Stimulated activated CD8-positive, alpha-beta memory T cell treated with anti-CD3 and anti-CD28 coated beads, Interleukin-7, amount 100 ng/mL, for 1 hour (primary cell): ENCODE results near the gene PROCA1.
"Not testable (repeated sequence)": the region's sequence is repeated elsewhere in the genome, so short reads cannot be mapped to it uniquely, and the experiment has no call there.

Experiments
- DNase-seq, 2 donors: peaks; one replicate each; pipeline ENCODE4 v3.0.0-alpha.2; 2020; ENCODE audit warnings: low read depth in 2 of 2

Gene PROCA1

DNA sequence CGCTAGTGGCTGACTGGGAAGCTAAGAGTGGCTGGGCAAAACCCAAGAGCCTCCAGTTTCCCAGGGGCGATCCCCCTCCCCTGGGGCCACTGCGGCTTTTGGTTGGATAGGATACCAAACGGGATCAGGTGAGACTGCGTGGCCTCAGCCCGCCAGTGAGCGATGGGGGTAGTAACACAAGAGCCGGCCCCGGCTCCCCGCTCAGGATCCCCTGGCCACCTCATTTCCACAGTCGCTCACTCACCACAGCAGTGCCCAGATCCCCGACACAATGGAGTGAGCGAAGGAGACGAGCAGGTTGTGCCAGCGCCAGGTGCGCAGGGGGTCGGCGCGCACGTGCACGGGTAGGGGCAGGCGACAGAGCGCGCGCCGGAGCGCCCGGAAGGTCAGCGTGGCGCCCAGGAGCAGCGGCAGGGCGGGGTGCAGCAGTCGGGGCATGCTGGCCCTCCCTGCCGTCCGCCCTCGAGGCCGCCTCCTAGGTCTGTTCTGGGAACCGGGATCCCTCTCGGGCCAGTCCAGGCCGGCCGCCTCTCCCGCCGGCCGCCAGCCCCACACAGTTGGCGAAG is 14.1 kb upstream of the PROCA1 start:
- DNase-seq: no peak

DNA sequence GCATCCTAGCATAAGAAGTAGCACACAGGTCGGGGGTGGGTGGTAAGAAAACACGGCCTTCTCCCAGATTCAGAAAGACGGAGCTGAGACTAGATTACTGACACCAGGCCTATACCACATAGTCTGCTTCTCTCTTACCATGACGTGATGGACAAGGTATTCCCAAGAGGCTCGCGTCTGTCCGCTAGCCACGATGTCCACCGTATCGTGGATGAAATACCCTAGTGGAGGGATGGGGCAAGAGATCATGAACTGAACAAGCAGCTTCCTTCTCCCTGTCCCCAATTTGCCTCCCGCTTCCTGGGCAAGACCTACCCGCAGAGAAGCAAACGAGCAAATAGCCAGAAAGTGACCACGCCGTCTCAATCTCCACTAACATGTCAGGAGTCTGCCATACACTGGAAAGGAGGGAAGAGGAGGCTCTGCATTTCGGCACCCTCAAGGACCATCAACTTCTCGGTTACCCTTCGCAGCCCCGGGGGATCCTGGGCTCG is 13.5 kb upstream of the PROCA1 start:
- DNase-seq: no peak

DNA sequence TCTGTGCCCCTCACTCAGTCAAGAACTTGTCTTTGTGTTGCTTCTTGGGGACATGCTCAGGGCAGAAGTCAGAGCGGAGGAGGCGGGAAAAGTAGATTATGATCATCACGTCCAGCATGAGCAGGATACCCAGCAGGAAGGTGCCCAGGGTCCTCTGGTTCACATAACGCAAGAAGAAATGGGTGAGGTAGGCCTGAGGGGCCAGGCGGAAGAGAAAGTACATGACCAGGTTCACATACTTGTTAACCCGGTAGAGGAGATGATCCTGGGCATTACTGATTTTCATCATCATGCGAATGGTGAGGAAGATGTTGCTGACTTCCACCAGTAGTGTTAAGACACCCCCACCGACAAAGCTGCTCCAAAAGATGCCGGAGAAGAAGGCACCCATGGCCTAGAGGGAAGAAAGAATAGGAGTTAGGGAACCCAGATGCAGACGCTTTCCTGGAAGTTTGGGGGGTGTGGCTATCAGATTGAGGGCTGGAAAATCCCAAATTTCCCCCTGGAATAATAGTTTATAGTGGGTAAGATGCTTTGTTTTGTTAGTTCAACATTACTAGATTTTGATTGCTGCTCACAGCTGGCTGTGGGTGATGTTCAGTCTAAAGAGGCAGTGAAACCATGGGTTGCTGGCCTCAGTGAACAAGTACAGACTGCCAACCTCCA is 12.9 kb upstream of the PROCA1 start:
- no peak for DNase-seq

DNA sequence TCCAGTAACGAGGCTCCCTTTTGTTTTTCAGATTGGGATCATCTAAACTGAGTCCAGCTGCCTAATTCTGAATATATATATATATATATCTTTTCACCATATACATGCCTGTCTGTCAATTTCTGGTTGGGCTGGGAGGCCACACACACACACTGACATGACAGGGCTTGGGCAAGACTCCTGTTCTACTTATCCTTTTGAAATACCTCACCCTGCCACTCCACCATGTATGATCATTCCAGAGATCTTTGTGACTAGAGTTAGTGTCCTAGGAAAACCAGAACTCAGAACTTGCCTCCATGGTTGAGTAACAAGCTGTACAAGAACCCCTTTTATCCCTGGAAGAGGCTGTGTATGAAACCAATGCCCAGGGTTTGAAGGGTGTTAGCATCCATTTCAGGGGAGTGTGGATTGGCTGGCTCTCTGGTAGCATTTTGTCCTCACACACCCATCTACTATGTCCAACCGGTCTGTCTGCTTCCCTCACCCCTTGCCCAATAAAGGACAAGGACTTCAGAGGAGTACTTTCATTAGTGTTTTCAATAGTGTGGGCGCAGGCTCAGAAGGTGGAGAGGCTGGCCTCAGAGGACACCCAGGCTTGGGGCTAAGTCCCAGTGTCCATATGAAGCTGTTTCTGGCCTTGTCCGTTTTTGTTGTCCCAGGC is 12.3 kb upstream of the PROCA1 start:
- DNase-seq: not testable (repeated sequence)

DNA sequence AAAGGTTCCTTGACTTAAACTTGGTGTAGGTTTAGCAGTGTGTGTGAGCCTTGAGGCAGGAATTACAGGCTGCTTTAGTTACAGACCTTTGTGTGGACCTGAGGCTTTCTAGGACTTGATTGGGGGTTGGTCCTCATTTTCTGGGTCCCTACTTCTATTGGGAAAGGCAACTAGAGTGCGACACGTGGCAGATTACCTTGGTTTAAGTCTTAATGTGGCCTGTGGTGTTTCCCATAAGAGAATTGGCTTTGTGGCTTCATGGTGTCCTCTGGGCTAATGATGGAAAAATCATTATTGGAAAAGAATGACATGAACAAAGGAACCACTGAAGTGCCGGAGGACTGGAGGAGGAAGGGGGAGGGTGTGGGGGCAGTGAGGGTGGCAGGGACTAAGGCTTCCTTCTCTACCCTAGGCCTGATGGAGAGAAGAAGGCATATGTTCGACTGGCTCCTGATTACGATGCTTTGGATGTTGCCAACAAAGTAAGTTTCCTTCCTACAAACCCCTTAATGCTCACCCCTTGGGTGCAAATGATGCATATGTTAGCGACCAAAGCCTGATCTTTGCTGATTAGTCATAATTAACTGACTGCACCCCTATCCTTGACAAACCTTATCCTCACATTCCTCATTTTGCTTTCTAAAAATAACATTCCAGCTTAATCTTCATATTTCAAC is 11.6 kb upstream of the PROCA1 start:
- no peak for DNase-seq

DNA sequence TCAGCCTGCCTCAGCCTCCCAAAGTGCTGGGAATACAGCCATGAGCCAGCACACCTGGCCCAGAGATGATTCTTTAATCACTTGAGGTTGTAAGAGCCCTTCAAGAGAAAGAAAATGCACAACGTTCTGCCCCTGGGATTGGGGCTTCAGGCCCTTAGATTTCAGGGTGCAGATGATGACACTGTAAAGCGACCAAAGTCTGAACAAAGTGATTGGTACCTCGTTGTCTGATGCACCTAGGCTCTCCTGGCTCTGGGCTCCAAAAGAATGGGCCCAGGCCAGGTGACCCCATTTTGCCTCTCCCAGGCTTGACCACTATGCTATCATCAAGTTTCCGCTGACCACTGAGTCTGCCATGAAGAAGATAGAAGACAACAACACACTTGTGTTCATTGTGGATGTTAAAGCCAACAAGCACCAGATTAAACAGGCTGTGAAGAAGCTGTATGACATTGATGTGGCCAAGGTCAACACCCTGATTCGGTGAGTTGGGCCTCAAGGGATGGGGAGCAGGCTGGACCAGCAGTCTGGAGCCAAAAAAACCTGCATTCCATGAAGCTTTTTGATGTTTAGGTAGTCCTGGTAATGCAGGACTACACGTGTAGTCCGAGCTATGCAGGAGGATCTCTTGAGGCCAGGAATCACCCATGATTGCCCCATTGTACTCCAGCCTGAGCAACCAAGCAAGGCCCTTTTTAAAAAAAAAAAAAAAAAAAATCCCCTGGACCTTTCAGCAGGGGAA is 10.9 kb upstream of the PROCA1 start:
- no peak for DNase-seq

DNA sequence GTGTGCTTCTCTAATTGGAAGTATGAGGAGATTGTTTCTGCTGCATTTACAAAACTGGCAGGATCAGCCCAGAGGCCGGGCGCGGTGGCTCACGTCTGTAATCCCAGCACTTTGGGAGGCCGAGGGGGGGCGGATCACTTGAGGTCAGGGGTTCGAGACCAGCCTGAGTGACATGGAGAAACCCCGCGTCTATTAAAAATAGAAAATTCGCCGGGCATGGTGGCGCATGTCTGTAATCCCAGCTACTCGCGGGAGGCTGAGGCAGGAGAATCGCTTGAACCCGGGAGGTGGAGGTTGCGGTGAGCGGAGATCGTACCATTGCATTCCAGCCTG is 9.3 kb upstream of the PROCA1 start:
- not testable (repeated sequence) for DNase-seq

DNA sequence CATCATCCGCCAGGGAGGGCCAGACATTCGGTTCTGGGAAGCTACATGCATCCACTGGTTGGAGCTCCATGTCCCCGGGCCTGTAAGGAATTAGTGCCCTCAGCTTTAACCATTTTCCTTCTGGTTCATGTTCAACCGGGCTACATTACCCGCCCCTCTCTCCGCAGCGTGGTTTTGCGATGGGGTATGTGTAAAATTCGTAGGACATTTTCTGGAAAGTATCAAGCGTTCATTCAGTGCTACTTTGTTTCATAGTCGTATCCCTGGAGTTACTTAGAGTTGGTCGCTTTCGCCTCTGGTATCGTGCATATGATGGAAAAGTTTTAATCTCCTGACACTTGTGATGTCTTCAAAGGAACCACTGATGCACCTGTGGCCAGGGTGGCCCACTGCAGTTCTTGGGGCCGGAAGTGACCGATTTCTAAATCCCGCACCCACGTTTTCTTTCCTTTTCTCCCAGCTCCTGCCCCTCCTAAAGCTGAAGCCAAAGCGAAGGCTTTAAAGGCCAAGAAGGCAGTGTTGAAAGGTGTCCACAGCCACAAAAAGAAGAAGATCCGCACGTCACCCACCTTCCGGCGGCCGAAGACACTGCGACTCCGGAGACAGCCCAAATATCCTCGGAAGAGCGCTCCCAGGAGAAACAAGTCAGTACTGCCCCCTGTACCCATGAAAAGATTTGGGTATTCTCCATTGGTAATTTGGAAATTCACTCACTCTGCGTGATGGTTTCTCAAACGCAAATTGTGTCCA is 8.7 kb upstream of the PROCA1 start:
- no peak for DNase-seq

DNA sequence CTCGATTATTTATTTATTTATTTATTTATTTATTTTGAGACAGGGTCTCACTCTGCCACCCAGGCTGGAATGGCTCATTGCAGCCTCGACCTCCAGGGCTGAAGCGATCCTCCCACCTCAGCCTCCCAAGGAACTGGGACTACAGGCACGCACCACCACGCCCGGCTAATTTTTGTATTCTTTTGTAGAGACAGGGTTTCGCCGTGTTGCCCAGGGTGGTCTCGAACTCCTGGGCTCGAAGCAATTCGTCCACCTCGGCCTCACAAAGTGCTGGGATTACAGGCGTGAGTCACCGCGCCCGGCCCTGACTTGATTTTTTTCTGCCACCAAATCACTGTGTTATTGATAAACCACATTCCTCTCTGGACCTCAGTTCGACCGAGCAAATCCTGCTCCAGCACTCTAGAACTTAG is 7.3 kb upstream of the PROCA1 start:
- DNase-seq: no peak

DNA sequence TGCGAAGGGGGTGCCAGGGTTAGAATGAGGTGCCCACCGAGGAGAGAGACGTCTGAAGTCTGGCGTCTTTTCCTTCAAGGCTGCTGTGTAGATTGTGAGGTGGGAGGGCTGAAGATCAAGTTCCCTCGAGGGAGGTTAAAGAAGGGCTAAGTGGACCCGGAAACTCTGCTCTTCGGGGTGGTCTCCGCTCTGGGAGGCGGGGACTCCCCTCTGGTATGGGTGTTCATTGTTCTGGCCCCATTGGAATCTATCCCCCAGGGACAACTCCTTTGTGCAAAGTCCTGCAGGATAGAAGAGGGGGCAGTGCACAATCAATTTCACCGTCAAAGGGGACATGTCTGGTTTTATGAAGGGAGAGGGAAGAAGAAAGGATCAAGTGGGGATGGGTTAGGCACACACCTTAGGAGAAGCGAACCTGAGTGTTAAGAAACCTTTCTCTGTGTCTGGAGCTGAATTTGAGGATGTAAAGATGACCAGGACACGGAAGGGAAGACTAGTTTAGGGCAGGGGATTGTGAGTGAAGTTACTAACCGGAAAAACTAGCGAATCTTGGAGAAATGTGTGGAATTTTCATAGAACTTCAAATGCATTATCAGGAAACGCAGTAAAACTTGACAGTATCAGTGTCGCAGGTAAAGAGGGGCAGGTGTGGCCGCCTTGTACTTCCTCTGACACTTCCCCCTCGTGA is 6.8 kb upstream of the PROCA1 start:
- DNase-seq: no peak

DNA sequence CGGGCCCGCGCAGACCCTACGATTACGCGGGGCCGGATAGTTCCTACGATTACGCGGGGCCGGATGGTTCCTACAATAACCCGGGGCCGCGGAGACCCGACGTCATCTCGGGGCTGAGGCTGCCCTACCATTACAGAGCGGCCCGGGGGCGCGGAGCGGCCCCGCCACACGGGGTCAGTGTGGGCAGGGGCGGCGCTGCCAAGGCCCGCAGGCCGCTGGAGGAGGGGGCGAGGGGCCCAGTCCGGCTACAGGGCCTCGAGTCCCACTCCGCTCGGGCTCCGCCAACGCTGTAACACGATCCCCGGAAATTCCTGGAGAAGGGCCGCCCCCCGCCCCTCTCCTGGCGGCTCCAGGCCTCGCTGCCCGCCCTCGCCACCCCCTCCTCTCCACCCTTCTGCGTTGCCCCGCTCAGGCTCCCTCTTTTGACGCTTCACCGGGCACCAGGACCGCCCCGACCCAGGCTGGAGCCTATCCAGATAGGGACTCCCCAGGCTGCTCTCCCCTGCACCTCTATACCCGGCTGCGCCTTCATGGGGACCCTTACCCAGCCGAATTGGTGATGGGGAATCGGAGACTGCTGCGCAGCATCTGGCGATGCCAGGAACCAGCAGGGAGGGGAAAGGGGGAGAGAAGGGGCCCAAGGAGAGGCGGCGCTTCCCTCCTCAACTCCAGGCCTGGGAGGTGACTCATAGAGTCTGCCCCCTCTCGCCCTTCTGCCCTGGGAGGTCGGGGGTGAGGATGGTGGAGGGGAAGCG is 6.1 kb upstream of the PROCA1 start, which contains the start of gene RAB34:
Gene RAB34, minus strand, starts transcription at position 291 of the 755 bp plus-strand sequence. CDS start 602 bp downstream, outside the sequence.
- DNase-seq: no peak

DNA sequence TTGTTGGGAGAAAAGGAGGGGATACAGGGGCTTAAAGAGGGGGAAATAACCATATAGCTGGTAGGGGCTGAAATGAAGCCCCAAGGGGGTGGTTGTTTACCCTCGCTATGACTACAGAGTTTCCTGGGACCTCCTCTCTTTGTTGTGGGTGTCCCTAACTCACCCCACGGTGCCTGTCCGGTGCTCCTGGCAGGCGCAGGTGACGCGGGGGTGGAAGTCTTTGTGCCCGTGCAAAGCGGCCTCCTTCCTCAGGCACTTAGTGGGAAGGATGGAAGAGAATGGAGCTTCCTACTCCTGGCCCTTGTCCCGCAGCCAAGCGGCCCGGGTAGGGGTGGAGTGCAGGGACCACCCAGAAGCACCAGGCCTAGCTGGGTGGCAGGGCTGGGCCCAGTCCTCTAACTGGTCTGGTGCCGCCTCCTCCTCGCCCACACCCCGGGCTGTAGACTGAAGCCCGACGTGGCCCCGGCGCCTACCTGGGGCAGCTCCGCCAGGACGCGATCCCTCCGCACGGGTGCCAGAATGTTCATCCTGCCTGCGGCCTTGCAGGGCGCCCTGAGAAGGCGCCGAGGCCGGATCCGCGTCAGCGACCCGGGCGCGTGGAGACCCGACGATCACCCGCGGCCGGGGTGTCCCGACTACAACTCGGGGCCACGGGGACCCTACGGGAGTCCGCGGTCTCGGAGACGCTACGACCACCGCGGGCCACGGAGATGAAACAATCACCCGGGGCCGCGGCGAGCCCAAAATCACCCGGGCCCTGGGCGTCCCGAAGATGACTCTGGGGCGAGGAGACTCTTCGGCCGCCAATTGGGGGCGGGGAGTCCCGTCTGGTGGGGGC is 5.3 kb upstream of the PROCA1 start:
- DNase-seq: no peak

DNA sequence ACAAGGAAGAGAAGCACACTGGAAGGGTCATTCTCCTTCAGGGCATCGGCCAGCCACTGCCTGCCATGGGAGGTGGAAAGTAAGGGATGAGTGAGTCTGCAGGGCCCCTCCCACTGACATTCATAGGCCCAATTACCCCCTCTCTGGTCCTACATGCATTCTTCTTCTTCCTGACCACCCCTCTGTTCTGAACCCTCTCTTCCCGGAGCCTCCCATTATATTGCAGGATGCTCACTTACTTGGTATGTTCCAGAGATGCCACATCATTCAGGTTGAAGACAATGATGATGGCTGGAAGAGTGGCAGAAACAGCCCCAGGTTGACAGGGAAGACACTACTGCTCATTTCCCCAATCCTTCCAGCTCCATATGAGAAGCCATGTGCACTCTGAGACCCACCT is 3.5 kb upstream of the PROCA1 start:
- no peak for DNase-seq

DNA sequence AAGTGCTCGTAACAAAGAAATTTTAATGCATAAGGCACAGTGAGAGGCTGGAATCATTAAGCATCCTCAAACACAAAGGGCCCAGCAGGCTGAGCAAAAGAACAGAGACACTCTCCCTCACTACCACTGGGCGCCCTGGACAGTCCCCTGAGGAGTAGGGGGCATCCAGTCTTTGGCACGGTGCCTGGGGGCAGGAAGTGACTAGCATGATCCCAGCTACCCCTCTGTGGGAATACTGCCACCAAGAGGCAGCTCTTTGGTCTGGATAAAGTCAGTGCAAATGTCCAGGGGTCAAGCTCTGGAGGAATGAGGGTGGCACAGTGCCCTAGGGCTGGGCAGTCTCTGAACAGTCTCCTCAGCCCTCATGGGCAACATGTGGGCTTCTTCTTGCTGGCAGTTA is 2.6 kb upstream of the PROCA1 start:
- no peak for DNase-seq

DNA sequence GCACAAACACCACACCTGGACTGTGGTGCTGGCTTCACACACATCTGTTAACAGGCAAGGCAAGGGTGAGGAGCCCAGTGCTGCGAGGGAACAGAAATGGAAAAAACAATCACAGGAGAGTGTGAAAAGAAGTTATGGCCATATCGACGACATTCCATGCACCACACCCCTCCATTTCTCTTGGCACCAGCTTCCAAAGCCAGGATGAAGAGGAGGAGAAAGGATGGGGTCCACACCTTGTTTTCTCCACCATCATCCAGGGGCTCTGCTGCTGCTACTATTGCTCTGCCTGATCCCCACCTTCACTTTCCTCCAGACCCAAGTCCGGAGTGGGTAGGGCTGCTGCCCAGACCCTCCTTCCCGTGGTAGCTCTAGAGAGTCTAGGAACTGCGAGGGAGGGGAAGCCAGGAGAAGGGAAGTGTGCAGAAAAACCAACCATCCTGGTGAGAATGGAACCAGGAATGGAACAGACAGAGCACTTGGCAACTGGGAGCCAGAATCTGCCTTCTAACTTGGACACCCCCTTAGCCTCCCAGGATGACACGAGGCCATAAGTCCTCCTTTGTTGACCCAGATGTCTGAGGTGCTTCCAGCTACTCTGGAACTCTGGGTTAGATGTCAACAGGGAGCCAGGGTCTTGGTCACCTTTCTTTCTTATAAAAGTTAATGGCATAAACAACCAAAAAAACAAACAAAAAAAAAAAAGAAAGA is 1.2 kb upstream of the PROCA1 start:
- DNase-seq: no peak

DNA sequence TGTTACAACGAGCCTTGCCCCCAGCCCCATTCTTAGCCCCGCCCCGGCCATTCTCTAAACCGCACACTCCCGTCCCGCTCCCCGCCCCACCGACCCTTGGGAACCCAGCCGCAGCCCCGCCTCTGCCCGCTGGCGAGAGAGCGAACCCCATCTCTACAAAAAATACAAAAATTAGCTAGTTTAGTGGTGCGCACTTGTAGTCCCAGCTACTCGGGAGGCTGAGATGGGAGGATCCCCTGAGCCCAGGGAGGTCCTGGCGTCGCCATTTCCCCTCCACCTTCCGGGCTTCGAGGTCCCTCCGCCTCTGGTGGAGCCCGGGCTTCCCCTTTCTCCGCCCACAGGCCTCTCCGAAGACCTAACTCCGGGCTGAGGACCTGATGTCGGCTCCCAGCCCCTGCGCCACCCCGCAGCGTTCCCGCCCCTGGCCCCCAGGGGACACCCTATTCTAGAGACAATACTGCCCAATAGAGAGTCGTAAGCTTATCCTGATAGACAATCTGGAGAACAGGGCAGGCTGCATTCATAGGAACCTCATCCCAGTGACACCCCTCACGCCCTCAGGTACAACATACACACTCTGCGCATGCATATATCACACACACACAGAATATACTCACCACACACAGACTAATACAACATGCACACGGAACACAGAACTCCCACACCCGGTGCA is 480 bp upstream of the PROCA1 start:
- no peak for DNase-seq

DNA sequence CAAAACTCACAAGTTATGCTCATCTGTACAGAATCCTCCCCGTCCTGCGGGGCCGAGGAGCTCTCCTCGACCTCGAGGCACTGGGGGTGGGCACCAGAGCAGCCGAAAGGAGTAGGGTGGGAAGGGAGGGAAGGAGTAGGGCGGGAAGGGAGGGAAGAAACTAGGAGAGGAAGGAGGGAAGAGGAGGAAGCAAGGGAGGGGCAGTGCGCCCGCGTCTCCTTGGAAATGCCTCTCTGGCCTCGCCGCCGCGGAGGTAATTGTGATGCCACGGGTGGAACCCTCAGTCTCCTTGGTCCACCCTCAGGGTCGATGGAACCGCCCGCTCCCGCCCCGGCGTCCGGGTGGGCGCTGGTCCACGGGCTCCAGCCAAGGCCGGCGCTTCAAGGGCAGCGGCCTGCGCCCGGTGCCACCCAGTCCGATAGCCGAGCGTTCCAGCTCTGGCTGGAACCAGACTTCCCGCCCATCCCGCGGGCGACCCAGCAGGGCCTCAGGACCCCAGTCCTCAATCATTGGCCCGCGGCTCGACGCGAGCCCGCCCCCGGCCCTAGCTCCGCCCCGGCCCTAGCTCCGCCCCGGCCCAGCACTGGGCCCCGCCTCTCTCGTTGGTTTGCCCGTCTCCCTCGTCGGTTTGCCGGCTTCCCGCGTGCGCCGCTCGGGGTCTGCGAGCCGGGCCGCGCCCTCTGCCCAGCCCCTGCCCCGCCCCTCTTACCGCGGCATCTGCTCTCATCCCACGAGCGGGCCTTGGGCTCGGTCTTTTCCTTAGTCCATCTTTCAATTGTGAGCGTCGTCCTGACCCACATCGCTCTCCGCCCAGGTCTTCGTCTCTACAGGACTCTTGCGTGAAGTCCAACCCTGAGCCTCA is 596 bp downstream of the PROCA1 start:
- DNase-seq: peak; percentile 77 to 83
